ENCODE data around the gene LRRC8D.
"Not testable (repeated sequence)": the region's sequence is repeated elsewhere in the genome, so short reads cannot be mapped to it uniquely, and the experiment has no call there.

Gene LRRC8D

GRCh38 chr1:89786628-89787214 lies 34.1 kb upstream of the LRRC8D start:
- ChIA-PET CTCF (interaction anchor here (0.6 kb wide), 1 partner anchor 18 kb away, joined by 4 read pairs; no protein-coding TSS in a partner anchor), POLR2A (ENCODE audit: low non-redundant PET) (no interaction called here)
- TF ChIP-seq, protein P1, sequence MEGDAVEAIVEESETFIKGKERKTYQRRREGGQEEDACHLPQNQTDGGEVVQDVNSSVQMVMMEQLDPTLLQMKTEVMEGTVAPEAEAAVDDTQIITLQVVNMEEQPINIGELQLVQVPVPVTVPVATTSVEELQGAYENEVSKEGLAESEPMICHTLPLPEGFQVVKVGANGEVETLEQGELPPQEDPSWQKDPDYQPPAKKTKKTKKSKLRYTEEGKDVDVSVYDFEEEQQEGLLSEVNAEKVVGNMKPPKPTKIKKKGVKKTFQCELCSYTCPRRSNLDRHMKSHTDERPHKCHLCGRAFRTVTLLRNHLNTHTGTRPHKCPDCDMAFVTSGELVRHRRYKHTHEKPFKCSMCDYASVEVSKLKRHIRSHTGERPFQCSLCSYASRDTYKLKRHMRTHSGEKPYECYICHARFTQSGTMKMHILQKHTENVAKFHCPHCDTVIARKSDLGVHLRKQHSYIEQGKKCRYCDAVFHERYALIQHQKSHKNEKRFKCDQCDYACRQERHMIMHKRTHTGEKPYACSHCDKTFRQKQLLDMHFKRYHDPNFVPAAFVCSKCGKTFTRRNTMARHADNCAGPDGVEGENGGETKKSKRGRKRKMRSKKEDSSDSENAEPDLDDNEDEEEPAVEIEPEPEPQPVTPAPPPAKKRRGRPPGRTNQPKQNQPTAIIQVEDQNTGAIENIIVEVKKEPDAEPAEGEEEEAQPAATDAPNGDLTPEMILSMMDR (conservative IDR thresholded peaks at IDR 0.05; ENCODE audit: low read depth), result no peak
- no peak overlapping the region for H3K27ac ChIP-seq
- no peak for DNase-seq (ENCODE audit: low spot score)

DNA sequence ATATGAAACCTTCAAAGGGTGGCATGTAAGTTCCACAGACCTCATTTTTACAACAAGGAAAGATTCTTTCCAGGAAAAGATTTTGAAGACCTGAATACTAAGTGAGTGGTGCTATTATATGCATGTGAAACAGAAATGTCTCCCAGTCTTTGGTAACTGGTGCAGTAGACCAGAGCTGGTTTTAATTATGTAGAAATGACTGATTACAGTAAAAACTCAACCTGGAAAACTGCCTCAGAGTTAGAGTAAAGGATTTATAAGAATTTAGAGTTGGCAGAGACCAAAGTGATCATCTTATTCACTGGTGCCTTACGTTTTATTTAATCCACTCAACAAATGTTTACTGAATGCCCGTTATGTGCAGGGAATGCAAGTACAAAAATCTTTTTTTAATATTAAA lies 30.2 kb upstream of the LRRC8D start:
- H3K27ac ChIP-seq, result no peak overlapping the region
- POLR2A ChIA-PET (ENCODE audit: low non-redundant PET), result interaction anchor here (0.6 kb wide), 1 partner anchor 187 kb away, joined by 5 read pairs; no protein-coding TSS in a partner anchor
- CTCF ChIA-PET, result no interaction called here
- no peak for DNase-seq (ENCODE audit: low spot score)
- TF ChIP-seq, protein P1 (conservative IDR thresholded peaks at IDR 0.05; ENCODE audit: low read depth), result no peak

- TF ChIP-seq, protein P1 (conservative IDR thresholded peaks at IDR 0.05; ENCODE audit: low read depth), result no peak
- ChIA-PET POLR2A (ENCODE audit: low non-redundant PET) (interaction anchor here (0.6 kb wide), 1 partner anchor 187 kb away, joined by 5 read pairs; no protein-coding TSS in a partner anchor), CTCF (no interaction called here)
- no peak overlapping the region for H3K27ac ChIP-seq
- no peak for DNase-seq (ENCODE audit: low spot score)
Measured at GRCh38 chr1:89791064-89791726, 29.6 kb upstream of the LRRC8D start.

DNA sequence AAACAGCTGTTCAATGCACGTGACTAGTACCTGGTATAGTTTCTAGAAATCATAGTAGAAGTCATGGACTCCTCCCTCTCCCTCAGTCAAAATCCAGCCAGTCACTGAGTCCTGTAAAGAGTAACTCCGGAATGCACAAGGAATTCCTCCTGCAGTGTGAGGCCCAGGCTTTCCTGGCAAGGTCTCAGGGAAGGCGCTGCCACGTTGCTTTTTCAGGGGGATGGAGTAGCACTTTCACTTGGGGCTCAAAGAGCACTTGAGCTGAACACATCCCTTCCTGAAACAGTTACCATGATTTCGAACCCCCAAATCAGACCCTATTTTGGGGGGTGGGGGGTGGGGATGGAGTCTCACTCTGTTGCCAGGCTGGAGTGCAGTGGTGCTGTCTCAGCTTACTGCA lies 26.4 kb upstream of the LRRC8D start:
- no peak for DNase-seq (ENCODE audit: low spot score)
- ChIA-PET CTCF (no interaction called here), POLR2A (ENCODE audit: low non-redundant PET) (no interaction called here)
- no peak overlapping the region for H3K27ac ChIP-seq
- TF ChIP-seq, protein P1 (conservative IDR thresholded peaks at IDR 0.05; ENCODE audit: low read depth), result no peak

DNA sequence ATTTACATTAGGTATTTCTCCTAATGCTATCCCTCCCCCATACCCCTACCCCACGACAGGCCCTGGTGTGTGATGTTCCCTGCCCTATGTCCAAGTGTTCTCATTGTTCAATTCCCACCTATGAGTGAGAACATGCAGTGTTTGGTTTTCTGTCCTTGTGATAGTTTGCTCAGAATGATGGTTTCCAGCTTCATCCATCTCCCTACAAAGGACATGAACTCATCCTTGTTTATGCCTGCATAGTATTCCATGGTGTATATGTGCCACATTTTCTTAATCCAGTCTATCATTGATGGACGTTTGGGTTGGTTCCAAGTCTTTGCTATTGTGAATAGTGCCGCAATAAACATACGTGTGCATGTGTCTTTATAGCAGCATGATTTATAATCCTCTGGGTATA lies 25.3 kb upstream of the LRRC8D start:
- CTCF ChIA-PET, result not testable (repeated sequence)

DNA sequence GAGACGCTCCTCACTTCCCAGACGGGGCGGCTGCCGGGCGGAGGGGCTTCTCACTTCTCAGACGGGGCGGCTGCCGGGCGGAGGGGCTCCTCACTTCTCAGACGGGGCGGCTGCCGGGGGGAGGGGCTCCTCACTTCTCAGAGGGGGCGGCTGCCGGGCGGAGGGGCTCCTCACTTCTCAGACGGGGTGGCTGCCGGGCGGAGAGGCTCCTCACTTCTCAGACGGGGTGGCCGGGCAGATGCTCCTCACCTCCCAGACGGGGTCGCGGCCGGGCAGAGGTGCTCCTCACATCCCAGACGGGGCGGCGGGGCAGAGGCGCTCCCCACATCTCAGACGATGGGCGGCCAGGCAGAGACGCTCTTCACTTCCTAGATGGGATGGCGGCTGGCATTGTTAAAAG lies 23.0 kb upstream of the LRRC8D start:
- CTCF ChIA-PET; DNase-seq (ENCODE audit: low spot score); H3K27ac ChIP-seq: not testable (repeated sequence)
- POLR2A ChIA-PET (ENCODE audit: low non-redundant PET), result interaction anchor here (0.6 kb wide), 1 partner anchor 9 kb away, joined by 4 read pairs; no protein-coding TSS in a partner anchor

More for the DNA sequence above, 25.3 kb upstream of the LRRC8D start:
- DNase-seq (ENCODE audit: low spot score); POLR2A ChIA-PET (ENCODE audit: low non-redundant PET); H3K27ac ChIP-seq: not testable (repeated sequence)

- ChIA-PET POLR2A (ENCODE audit: low non-redundant PET) (no interaction called here), CTCF (interaction anchor here (0.6 kb wide), 1 partner anchor 58 kb away, joined by 4 read pairs; no protein-coding TSS in a partner anchor)
- no peak for DNase-seq (ENCODE audit: low spot score)
- TF ChIP-seq, protein P1 (conservative IDR thresholded peaks at IDR 0.05; ENCODE audit: low read depth), result no peak
- no peak overlapping the region for H3K27ac ChIP-seq
Measured at GRCh38 chr1:89799495-89799894, 21.3 kb upstream of the LRRC8D start.
